ENCODE measurements around the gene NOL12. TPM values are rescaled to one million over a fixed set of nuclear protein-coding genes. Genes with fewer than 3 reads are reported as not detected.

Gene NOL12
- total and polyA plus RNA-seq, 8 donors = 6.0 to 25.6 (median 10.3) TPM

DNA sequence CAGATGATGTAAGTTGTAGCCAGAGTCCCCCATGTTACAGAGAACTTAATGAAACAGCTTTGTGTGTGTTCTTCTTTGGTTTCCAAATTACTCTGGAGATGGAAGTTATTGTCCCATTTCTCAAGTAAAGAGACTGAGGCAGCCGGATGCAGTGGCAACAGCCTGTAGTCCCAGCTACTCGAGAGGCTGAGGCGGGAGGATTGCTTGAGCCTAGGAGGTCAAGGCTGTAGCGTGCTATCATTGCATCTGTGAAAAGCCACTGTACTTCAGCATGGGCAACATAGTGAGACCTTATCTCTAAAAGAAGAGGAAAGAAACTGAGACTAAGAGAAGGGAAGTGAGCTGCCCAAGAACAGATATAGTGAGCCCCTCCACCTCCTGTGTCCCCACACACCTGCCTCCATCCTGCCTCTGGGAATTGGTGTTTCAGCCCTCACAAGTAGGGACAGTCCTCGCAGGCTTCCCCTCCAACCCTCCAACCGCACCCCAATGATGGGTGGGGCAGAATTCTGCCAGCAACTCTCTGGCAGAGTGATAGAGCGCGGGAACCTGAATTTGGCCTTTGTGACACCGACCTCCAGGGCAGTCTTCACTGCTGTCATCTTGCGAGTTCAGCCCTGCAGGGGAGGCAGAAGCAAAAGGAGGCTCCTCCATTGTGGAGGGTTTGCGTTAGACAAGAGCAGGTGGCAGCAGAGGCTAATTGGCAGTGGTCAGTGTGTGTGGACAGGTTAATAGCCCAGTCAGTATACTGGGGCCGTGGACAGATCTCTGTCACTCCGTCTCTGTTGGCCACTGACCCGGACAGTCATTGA lies 26.0 kb upstream of the NOL12 start:
- Histone ChIP-seq H3K27ac (no peak overlapping the region), H3K4me3 (peak overlapping the region in 2 of 4 donors; percentile 55 to 61), H3K9me3 (no peaks in the 10 kb centered on the region), H3K4me1 (peaks cover 0 to 11% (median 0%) of the 10 kb centered on the region in 3 donors), H3K36me3 (no peaks in the 10 kb centered on the region), H3K27me3 (no peaks in the 10 kb centered on the region)
- TF ChIP-seq, protein P1, sequence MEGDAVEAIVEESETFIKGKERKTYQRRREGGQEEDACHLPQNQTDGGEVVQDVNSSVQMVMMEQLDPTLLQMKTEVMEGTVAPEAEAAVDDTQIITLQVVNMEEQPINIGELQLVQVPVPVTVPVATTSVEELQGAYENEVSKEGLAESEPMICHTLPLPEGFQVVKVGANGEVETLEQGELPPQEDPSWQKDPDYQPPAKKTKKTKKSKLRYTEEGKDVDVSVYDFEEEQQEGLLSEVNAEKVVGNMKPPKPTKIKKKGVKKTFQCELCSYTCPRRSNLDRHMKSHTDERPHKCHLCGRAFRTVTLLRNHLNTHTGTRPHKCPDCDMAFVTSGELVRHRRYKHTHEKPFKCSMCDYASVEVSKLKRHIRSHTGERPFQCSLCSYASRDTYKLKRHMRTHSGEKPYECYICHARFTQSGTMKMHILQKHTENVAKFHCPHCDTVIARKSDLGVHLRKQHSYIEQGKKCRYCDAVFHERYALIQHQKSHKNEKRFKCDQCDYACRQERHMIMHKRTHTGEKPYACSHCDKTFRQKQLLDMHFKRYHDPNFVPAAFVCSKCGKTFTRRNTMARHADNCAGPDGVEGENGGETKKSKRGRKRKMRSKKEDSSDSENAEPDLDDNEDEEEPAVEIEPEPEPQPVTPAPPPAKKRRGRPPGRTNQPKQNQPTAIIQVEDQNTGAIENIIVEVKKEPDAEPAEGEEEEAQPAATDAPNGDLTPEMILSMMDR (IDR thresholded peaks at IDR 0.05) = no peak
- ATAC-seq = no peak
- 56 to 62% methylated on average over 14 of the region's 14 CpGs for WGBS, 2 donors
- peak in 1 of 6 donors; percentile 14 for DNase-seq
- no peak for FAIRE-seq
- intact Hi-C loops (cut with DNase I) = no loop called here

DNA sequence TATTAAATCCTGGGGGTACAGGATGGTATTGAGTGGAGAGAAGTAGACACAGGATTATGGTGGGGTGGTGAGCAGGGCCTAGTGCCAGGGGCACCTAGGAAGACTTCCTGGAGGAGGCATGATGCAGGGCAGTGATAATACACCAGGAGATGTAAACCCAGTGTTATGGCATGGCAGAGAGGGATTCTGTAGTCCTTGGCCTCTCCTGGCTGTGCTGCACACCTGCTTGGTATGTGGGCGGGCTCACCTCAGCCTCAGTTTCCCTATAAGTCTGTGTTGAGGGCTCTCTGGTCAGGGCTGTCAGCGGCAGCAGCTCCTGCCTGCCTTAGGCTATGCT lies 25.5 kb upstream of the NOL12 start:
- Histone ChIP-seq H3K4me1 (peaks cover 0 to 11% (median 0%) of the 10 kb centered on the region in 3 donors), H3K36me3 (peaks cover 0 to 3% (median 0%) of the 10 kb centered on the region in 3 donors), H3K9me3 (no peaks in the 10 kb centered on the region), H3K27ac (no peak overlapping the region), H3K27me3 (no peaks in the 10 kb centered on the region), H3K4me3 (no peak overlapping the region)
- DNase-seq (no peak), ATAC-seq (no peak), FAIRE-seq (no peak)
- intact Hi-C loops (cut with DNase I) = no loop called here
- TF ChIP-seq, protein P1 (IDR thresholded peaks at IDR 0.05) = no peak
- 65 to 77% methylated on average over 2 of the region's 2 CpGs for WGBS, 2 donors

DNA sequence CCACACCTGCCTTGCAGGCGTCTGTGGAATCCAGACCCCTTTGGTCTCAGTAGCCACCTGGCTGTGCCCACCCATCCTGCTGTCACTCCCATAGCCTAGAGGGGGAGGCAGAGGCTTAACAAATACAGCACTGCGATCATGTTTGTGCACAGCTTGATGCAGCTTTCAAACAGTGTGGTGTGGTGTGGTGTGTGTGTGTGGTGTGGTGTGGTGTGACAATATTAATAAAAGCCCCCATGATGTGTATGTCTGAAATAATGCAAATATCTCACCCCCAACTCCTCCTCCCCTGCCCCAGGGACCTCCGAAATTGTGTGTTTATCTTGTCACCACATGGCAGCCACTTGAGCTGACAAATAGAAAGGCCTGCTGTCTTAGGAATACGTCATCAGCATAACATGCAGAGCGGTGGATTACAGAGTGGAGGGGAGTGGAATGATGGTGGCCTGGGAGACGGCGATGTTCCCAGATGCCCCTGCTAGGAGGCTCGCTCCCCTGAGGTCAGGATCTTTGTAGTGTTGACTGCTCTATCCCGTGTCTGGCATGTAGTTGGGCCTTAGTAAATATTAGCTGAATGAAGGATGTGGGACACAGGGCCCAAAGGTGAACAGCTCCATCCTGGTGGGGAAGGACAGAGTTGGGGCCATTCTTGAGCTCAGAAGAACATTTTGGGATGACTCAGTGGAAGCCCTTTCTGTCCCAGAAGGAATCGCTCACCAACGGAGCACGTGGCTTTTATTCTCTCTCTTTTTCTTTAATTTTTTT lies 24.8 kb upstream of the NOL12 start:
- DNase-seq = peak in 1 of 6 donors; percentile 15
- Histone ChIP-seq H3K36me3 (peaks cover 0 to 3% (median 0%) of the 10 kb centered on the region in 3 donors), H3K9me3 (no peaks in the 10 kb centered on the region), H3K27ac (no peak overlapping the region), H3K4me1 (peaks cover 0 to 11% (median 0%) of the 10 kb centered on the region in 3 donors), H3K27me3 (no peaks in the 10 kb centered on the region), H3K4me3 (no peak overlapping the region)
- intact Hi-C loops (cut with DNase I) = no loop called here
- TF ChIP-seq, protein P1 (IDR thresholded peaks at IDR 0.05) = no peak
- FAIRE-seq = no peak
- peak in 1 of 4 donors; percentile 6 for ATAC-seq
- WGBS, 2 donors = 51 to 58% methylated on average over 12 of the region's 12 CpGs

DNA sequence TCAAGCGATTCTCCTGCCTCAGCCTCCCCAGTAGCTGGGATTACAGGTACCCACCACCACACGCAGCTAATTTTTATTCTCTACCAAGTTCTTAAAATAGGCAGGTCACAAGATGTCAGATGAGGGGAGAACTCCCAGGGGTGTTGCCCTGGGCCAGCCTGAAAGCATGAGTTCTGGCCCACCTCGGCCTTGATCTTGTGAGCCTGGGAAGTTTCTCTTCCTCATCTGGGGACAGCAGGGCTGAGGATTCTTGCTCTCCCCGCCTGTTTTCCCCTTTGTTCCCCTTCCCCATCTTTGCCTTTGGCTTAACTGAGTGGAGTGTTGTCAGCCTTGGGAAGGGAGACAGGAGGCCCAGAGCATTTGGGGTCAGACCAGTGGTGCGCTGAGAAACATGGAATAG lies 24.1 kb upstream of the NOL12 start:
- no peak overlapping the region for H3K27ac ChIP-seq
- WGBS, 2 donors = 82 to 89% methylated on average over 5 of the region's 5 CpGs
- no peak for DNase-seq
- FAIRE-seq = no peak
- H3K9me3 ChIP-seq = no peaks in the 10 kb centered on the region
- TF ChIP-seq, protein P1 (IDR thresholded peaks at IDR 0.05) = no peak
- H3K4me1 ChIP-seq = peaks cover 0 to 11% (median 0%) of the 10 kb centered on the region in 3 donors
- intact Hi-C loops (cut with DNase I) = no loop called here
- no peak overlapping the region for H3K4me3 ChIP-seq
- no peaks in the 10 kb centered on the region for H3K27me3 ChIP-seq
- H3K36me3 ChIP-seq = peaks cover 0 to 3% (median 0%) of the 10 kb centered on the region in 3 donors
- no peak for ATAC-seq
